Measurements from ENCODE around the gene DAPK1. TPM values are rescaled to one million over a fixed set of nuclear protein-coding genes. Genes with fewer than 3 reads are reported as not detected.

Gene DAPK1
- polyA plus RNA-seq, 1 donor from 2014 or later: 45.0 TPM

- Histone ChIP-seq H3K27me3 (ENCODE audit: insufficient read depth, low read depth, low read length) (no peaks in the 10 kb centered on the region), H3K79me2 (replicated peaks; ENCODE audit: insufficient read depth, low read length) (peaks cover 14% of the 10 kb centered on the region), H3K9me3 (ENCODE audit: low read length) (peaks cover 6% of the 10 kb centered on the region), H3K4me3 (ENCODE audit: low read length) (no peak overlapping the region), H3F3A (ENCODE audit: insufficient read depth, low read length, poor library complexity, severe bottlenecking) (no peaks in the 10 kb centered on the region), H4K20me1 (ENCODE audit: insufficient read depth) (no peaks in the 10 kb centered on the region), H3K9me2 (ENCODE audit: insufficient read depth, low read length) (no peaks in the 10 kb centered on the region), H2AFZ (ENCODE audit: low read depth, low read length) (no peak overlapping the region), H3K27ac (ENCODE audit: low read length) (no peak overlapping the region), H3K36me3 (ENCODE audit: insufficient read depth, low read length) (peaks cover 4% of the 10 kb centered on the region), H3K4me2 (ENCODE audit: low read length) (no peak overlapping the region), H3K9ac (ENCODE audit: low read length) (no peak overlapping the region)
- TF ChIP-seq SMC3 (conservative IDR thresholded peaks at IDR 0.05; ENCODE audit: poor library complexity) (no peak), EZH2 (IDR thresholded peaks at IDR 0.05; ENCODE audit: borderline replicate concordance, insufficient read depth, low read length, poor library complexity, severe bottlenecking) (no peak), CTCF (IDR thresholded peaks at IDR 0.05; ENCODE audit: poor library complexity, severe bottlenecking) (no peak), TAF1 (IDR thresholded peaks at IDR 0.05; ENCODE audit: low read depth) (no peak), EP300 (conservative IDR thresholded peaks at IDR 0.05; ENCODE audit: poor library complexity, severe bottlenecking) (no peak), MXI1 (conservative IDR thresholded peaks at IDR 0.05; ENCODE audit: poor library complexity, severe bottlenecking) (no peak), POLR2AphosphoS5 (IDR thresholded peaks at IDR 0.05) (no peak), REST (IDR thresholded peaks at IDR 0.05; ENCODE audit: borderline replicate concordance) (no peak), RAD21 (conservative IDR thresholded peaks at IDR 0.05) (no peak)
Observed at GRCh38 chr9:87518702-87519335, 21.2 kb downstream of the DAPK1 start.

GRCh38 chr9:87519461-87519860, 21.8 kb downstream of the DAPK1 start:
- Histone ChIP-seq H3K79me2 (replicated peaks; ENCODE audit: insufficient read depth, low read length) (peaks cover 14% of the 10 kb centered on the region), H3K27me3 (ENCODE audit: insufficient read depth, low read depth, low read length) (no peaks in the 10 kb centered on the region), H2AFZ (ENCODE audit: low read depth, low read length) (no peak overlapping the region), H3K27ac (ENCODE audit: low read length) (no peak overlapping the region), H3F3A (ENCODE audit: insufficient read depth, low read length, poor library complexity, severe bottlenecking) (no peaks in the 10 kb centered on the region), H3K36me3 (ENCODE audit: insufficient read depth, low read length) (peaks cover 4% of the 10 kb centered on the region), H4K20me1 (ENCODE audit: insufficient read depth) (no peaks in the 10 kb centered on the region), H3K4me2 (ENCODE audit: low read length) (no peak overlapping the region), H3K4me3 (ENCODE audit: low read length) (no peak overlapping the region), H3K9ac (ENCODE audit: low read length) (no peak overlapping the region), H3K9me3 (ENCODE audit: low read length) (peaks cover 6% of the 10 kb centered on the region), H3K9me2 (ENCODE audit: insufficient read depth, low read length) (no peaks in the 10 kb centered on the region)
- TF ChIP-seq REST (IDR thresholded peaks at IDR 0.05; ENCODE audit: borderline replicate concordance) (no peak), EP300 (conservative IDR thresholded peaks at IDR 0.05; ENCODE audit: poor library complexity, severe bottlenecking) (no peak), CTCF (IDR thresholded peaks at IDR 0.05; ENCODE audit: poor library complexity, severe bottlenecking) (no peak), SMC3 (conservative IDR thresholded peaks at IDR 0.05; ENCODE audit: poor library complexity) (no peak), EZH2 (IDR thresholded peaks at IDR 0.05; ENCODE audit: borderline replicate concordance, insufficient read depth, low read length, poor library complexity, severe bottlenecking) (no peak), RAD21 (conservative IDR thresholded peaks at IDR 0.05) (no peak), POLR2AphosphoS5 (IDR thresholded peaks at IDR 0.05) (no peak), MXI1 (conservative IDR thresholded peaks at IDR 0.05; ENCODE audit: poor library complexity, severe bottlenecking) (no peak), TAF1 (IDR thresholded peaks at IDR 0.05; ENCODE audit: low read depth) (no peak)
